Activated T-cell treated with anti-CD3 and anti-CD28 coated beads, Interleukin-2, amount 50 U/mL, for 4 hours (primary cell): Measurements from ENCODE around the gene TMEM190. TPM values are rescaled to one million over a fixed set of nuclear protein-coding genes. Genes with fewer than 3 reads are reported as not detected.
"Not testable (repeated sequence)": the region's sequence is repeated elsewhere in the genome, so short reads cannot be mapped to it uniquely, and the experiment has no call there.

Source experiments
- ATAC-seq, 2 donors: fragments of 200-7000 bp; cut with Tn5 transposase; one replicate each; pipeline ENCODE4 v1.10.0; 2021
- DNase-seq: peaks from one replicate; pipeline ENCODE4 v3.0.0-alpha.2; 2020
- H3K27me3 Mint-ChIP-seq: one replicate; pipeline ENCODE4 v1.8.0; 2021; ENCODE audit warnings: low read depth, mixed read lengths
- H3K36me3 Mint-ChIP-seq: one replicate; pipeline ENCODE4 v1.8.0; 2022; ENCODE audit warnings: mixed read lengths; ENCODE audit not compliant: insufficient read depth
- H3K4me1 Mint-ChIP-seq: one replicate; pipeline ENCODE4 v1.8.0; 2021; ENCODE audit warnings: low read depth, mixed read lengths
- H3K4me3 Mint-ChIP-seq: one replicate; pipeline ENCODE4 v1.8.0; 2021; ENCODE audit warnings: mild to moderate bottlenecking, moderate library complexity, mixed read lengths
- H3K9me3 Mint-ChIP-seq: one replicate; pipeline ENCODE4 v1.8.0; 2021; ENCODE audit warnings: mixed read lengths
- total RNA-seq, 3 donors: library from RNA; stranded (reverse); gene quantifications; one replicate each; pipeline ENCODE4 v1.2.1, GENCODE V29; 2021

TMEM190 gene
- total RNA-seq, 3 donors from 2014 or later = not detected

GRCh38 chr19:55387736-55388497, 11.3 kb downstream of the TMEM190 start:
- Mint-ChIP-seq H3K4me1 (peaks cover 54% of the 10 kb centered on the region), H3K4me3 (peak overlapping the region; percentile 100), H3K9me3 (no peaks in the 10 kb centered on the region), H3K36me3 (peaks cover 32% of the 10 kb centered on the region), H3K27me3 (no peaks in the 10 kb centered on the region)
- ATAC-seq (no peak), DNase-seq (no peak)

- no peaks in the 10 kb centered on the region for H3K27me3 Mint-ChIP-seq
- no peak for ATAC-seq
- H3K4me3 Mint-ChIP-seq = peak overlapping the region; percentile 56
- H3K36me3 Mint-ChIP-seq = peaks cover 32% of the 10 kb centered on the region
- DNase-seq = no peak
- H3K9me3 Mint-ChIP-seq = no peaks in the 10 kb centered on the region
- H3K4me1 Mint-ChIP-seq = peaks cover 45% of the 10 kb centered on the region
Measured at GRCh38 chr19:55389386-55390317, 13.0 kb downstream of the TMEM190 start.

DNA sequence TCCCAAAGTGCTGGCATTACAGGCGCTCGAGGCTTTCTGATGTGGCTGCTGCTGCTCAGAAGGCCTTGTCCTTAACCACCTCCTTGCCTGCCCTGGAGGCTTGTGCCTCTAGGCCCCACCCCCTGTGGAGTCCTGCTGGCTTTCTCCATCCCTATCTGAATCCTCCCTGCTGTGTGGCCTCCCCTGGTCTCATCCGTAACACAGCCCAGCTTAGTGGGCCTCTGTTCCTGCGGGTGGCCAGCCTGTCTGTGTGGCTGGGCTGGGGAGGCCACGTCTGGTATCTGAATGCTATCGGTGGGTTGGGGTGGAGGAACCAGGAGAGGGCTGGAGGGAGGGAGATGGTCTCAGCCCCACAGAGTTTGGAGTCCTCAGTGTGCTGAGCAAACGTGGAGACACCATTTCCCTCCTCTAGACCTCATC, 13.8 kb downstream of the TMEM190 start:
- peaks cover 32% of the 10 kb centered on the region for H3K36me3 Mint-ChIP-seq
- no peak for ATAC-seq

DNA sequence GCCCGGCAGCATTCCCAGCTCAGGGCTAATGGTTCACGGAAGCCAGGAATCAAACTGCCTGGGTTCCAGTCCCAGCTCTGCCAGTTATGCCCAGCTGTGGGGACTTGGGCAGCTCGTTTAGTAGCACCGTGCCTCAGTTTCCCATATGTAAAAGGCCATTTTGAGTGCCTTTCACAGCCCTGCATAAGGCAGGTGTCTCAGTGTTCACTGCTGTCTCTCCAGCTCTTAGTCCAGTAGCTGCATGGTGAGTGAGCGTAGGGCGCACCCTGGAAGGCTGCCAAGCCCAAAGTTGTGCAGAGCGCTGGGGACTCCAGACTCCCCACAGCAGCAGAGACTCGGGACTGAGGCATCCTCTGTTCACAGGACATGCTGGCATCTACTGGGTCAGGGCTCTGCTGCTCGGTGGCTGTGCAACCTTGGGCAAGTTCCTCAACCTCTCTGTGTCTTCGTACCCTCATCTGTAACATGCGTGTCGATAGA, 14.6 kb downstream of the TMEM190 start:
- no peak for DNase-seq
- Mint-ChIP-seq H3K36me3 (peaks cover 25% of the 10 kb centered on the region), H3K27me3 (no peaks in the 10 kb centered on the region), H3K4me1 (peaks cover 40% of the 10 kb centered on the region), H3K4me3 (no peak overlapping the region), H3K9me3 (no peaks in the 10 kb centered on the region)
- peak; percentile 12 to 15 for ATAC-seq

More for the DNA sequence above, 13.8 kb downstream of the TMEM190 start:
- no peaks in the 10 kb centered on the region for H3K9me3 Mint-ChIP-seq
- no peak overlapping the region for H3K4me3 Mint-ChIP-seq
- no peak for DNase-seq
- peaks cover 42% of the 10 kb centered on the region for H3K4me1 Mint-ChIP-seq
- H3K27me3 Mint-ChIP-seq = no peaks in the 10 kb centered on the region

DNA sequence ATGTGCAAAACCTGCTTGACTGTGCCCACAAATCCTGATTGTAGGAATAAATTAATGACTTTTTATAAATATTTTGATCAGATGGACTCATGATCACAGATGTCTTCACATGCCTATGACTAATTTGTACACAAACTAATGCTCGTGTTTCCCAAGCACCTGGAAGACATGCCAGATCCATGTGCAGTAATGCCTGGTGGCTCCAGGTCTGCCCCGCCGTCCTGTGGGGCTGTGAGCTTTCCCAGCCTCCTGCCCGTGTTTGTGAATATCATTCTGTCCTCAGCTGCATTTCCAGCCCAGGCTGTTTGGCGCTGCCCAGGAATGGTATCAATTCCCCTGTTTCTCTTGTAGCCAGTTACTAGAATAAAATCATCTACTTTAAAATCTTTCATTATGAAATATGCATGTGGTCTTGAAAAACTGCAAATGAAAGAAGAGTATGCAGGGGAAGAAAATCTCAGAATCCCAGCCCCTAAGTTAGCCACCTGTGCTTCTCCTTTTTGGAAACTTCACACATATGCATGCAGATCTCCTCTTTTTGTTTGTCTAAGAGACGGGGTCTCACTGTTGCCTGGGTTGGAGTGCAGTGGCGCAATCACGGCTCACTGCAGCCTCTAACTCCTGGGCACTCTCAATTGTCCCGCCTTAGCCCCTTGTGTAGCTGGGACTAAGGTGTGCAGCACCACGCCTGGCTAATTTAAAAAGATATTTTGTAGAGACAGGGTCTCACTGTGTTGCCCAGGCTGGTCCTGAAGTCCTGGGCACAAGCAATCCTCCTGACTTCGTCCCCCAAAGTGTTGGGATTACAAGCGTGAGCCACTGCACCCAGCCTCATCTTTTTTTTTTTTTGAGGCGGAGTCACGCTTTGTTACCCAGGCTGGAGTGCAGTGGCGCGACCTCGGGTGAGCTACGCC, 15.3 kb downstream of the TMEM190 start:
- no peak for ATAC-seq
- Mint-ChIP-seq H3K4me3 (no peak overlapping the region), H3K36me3 (peaks cover 18% of the 10 kb centered on the region), H3K9me3 (no peaks in the 10 kb centered on the region), H3K27me3 (no peaks in the 10 kb centered on the region), H3K4me1 (peaks cover 37% of the 10 kb centered on the region)
- DNase-seq = no peak

DNA sequence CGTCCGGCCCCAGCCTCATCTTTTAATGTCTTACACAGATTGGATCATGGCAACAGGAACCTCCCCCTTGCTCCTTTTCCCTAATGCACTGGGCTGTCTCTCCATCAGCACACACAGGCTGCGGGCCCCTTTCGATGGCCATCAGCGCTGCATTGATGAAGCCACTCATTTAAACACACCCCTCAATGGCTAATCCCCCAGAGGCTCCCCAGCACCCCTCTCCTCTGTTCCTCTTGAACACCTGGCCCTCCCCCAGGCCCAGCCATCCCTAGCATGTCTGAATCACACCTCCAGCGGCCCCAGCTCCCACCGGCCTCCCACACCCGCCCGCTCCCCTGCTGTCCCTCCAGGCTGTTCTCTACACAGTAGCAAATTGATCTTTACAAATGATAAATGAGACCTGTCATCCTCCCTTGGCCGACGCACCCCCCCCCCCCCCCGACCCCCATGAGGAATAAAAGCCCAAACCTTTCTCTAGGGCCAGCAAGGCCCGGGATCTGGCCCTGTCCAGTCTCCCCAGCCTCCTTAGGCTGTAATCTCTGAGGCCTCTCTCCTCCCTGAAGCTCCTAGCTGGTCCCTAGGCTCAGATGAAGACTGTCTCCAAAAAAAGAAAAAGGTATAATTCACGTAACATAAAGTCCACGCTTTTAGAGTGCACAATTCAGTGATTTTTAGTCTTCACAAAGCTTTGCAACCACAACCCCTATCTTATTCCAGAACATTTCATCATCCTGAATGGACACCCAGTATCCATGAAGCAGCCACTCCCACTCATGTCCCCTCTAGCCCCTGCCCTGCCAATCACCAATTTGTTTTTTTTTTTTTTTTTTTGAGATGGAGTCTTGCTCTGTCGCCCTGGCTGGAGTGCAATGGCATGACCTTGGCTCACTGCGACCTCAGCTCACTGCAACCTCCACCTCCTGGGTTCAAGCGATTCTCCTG, 16.5 kb downstream of the TMEM190 start:
- DNase-seq (no peak), ATAC-seq (no peak)
- H3K36me3 Mint-ChIP-seq = peaks cover 12% of the 10 kb centered on the region
- no peaks in the 10 kb centered on the region for H3K27me3 Mint-ChIP-seq
- H3K4me3 Mint-ChIP-seq = no peak overlapping the region
- peaks cover 29% of the 10 kb centered on the region for H3K4me1 Mint-ChIP-seq
- no peaks in the 10 kb centered on the region for H3K9me3 Mint-ChIP-seq

GRCh38 chr19:55398200-55398925, 21.7 kb downstream of the TMEM190 start:
- peaks cover 21% of the 10 kb centered on the region for H3K36me3 Mint-ChIP-seq
- H3K4me3 Mint-ChIP-seq = peak overlapping the region; percentile 25
- no peaks in the 10 kb centered on the region for H3K9me3 Mint-ChIP-seq
- DNase-seq (no peak), ATAC-seq (peak; percentile 56 to 63)
- no peaks in the 10 kb centered on the region for H3K27me3 Mint-ChIP-seq
- H3K4me1 Mint-ChIP-seq = peaks cover 10% of the 10 kb centered on the region

- DNase-seq = no peak
- peaks cover 26% of the 10 kb centered on the region for H3K36me3 Mint-ChIP-seq
- no peaks in the 10 kb centered on the region for H3K9me3 Mint-ChIP-seq
- ATAC-seq = no peak
- peaks cover 11% of the 10 kb centered on the region for H3K4me1 Mint-ChIP-seq
- H3K27me3 Mint-ChIP-seq = no peaks in the 10 kb centered on the region
- H3K4me3 Mint-ChIP-seq = no peak overlapping the region
Measured at GRCh38 chr19:55400281-55401087, 23.9 kb downstream of the TMEM190 start.

- H3K27me3 Mint-ChIP-seq, H3K9me3 Mint-ChIP-seq, H3K4me3 Mint-ChIP-seq, ATAC-seq, DNase-seq: not testable (repeated sequence)
- H3K36me3 Mint-ChIP-seq = peaks cover 35% of the 10 kb centered on the region
- H3K4me1 Mint-ChIP-seq = peaks cover 20% of the 10 kb centered on the region
Measured at GRCh38 chr19:55401390-55401789, 24.8 kb downstream of the TMEM190 start.

DNA sequence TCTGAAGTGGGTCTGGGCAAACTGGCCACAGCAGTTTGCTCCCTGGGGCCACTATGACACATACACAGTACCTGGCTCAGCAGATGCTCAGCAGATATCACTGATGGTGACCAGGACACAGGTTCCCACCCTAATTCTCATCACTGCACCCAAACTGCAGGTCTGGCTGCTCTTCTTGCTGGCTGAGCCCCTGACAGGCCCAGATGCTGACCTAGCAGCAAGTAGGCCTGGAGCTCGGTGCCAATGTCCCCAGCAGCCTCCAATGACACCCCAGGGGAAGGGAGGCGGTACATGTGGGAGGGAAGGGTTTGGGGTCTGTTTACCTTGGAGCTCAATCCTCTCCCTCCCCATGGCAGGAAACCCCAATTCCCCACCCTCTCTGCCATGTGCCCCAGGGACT, 25.9 kb downstream of the TMEM190 start:
- Mint-ChIP-seq H3K4me1 (peaks cover 25% of the 10 kb centered on the region), H3K27me3 (no peaks in the 10 kb centered on the region), H3K9me3 (no peaks in the 10 kb centered on the region), H3K4me3 (no peak overlapping the region), H3K36me3 (peaks cover 39% of the 10 kb centered on the region)
- no peak for ATAC-seq
- DNase-seq = no peak

- no peaks in the 10 kb centered on the region for H3K9me3 Mint-ChIP-seq
- peak overlapping the region; percentile 92 for H3K4me3 Mint-ChIP-seq
- ATAC-seq (no peak), DNase-seq (no peak)
- H3K36me3 Mint-ChIP-seq = peaks cover 36% of the 10 kb centered on the region
- peaks cover 18% of the 10 kb centered on the region for H3K4me1 Mint-ChIP-seq
- H3K27me3 Mint-ChIP-seq = no peaks in the 10 kb centered on the region
Measured at GRCh38 chr19:55405638-55406037, 29.0 kb downstream of the TMEM190 start.
